ACC112 (cell line): Measurements from ENCODE around the gene RFXANK.

Source experiments
- H2AFZ ChIP-seq: fragments of 200-600 bp; sonication (generic); one replicate; pipeline ENCODE4 v1.6.0; 2017; ENCODE audit warnings: antibody characterized with exemption, low read length; ENCODE audit not compliant: unreplicated experiment
- H3K27ac ChIP-seq: fragments of 200-600 bp; sonication (generic); 2 replicates; pipeline ENCODE4 v1.5.1; 2014; ENCODE audit warnings: low read depth, mild to moderate bottlenecking, antibody characterized with exemption, low read length, moderate library complexity
- H3K27me3 ChIP-seq: fragments of 200-600 bp; sonication (generic); 2 replicates; pipeline ENCODE4 v1.6.1; 2014; ENCODE audit warnings: mild to moderate bottlenecking, antibody characterized with exemption, low read length, moderate library complexity, mixed read lengths; ENCODE audit not compliant: insufficient read depth
- H3K36me3 ChIP-seq: fragments of 200-600 bp; sonication (generic); 2 replicates; pipeline ENCODE4 v1.6.1; 2016; ENCODE audit warnings: mild to moderate bottlenecking, antibody characterized with exemption, low read length, moderate library complexity, mixed read lengths; ENCODE audit not compliant: insufficient read depth
- H3K4me1 ChIP-seq: fragments of 200-600 bp; sonication (generic); one replicate; pipeline ENCODE4 v1.6.1; 2016; ENCODE audit warnings: low read length, mixed read lengths; ENCODE audit not compliant: insufficient read depth, unreplicated experiment, control insufficient read depth
- H3K4me3 ChIP-seq: fragments of 200-600 bp; sonication (generic); 2 replicates; pipeline ENCODE4 v1.5.1; 2014; ENCODE audit warnings: mild to moderate bottlenecking, low read depth, low read length
- H3K79me2 ChIP-seq: fragments of 200-600 bp; sonication (generic); one replicate; pipeline ENCODE4 v1.6.0; 2016; ENCODE audit warnings: low read length; ENCODE audit not compliant: control insufficient read depth, unreplicated experiment, insufficient read depth

The RFXANK gene

GRCh38 chr19:19234220-19234816 lies 42.3 kb downstream of the RFXANK start:
- no peak overlapping the region for H3K27ac ChIP-seq
- no peaks in the 10 kb centered on the region for H3K36me3 ChIP-seq
- no peak overlapping the region for H2AFZ ChIP-seq
- no peaks in the 10 kb centered on the region for H3K79me2 ChIP-seq
- peaks cover 6% of the 10 kb centered on the region; the same call in 1 of the 2 replicates for H3K27me3 ChIP-seq
- H3K4me3 ChIP-seq: no peak overlapping the region
- H3K4me1 ChIP-seq: no peaks in the 10 kb centered on the region

- H3K27ac ChIP-seq: no peak overlapping the region
- no peak overlapping the region for H3K4me3 ChIP-seq
- H2AFZ ChIP-seq: no peak overlapping the region
- peaks cover 10% of the 10 kb centered on the region; the same call in 1 of the 2 replicates for H3K27me3 ChIP-seq
- no peaks in the 10 kb centered on the region for H3K4me1 ChIP-seq
- H3K79me2 ChIP-seq: no peaks in the 10 kb centered on the region
- H3K36me3 ChIP-seq: no peaks in the 10 kb centered on the region
Measured at GRCh38 chr19:19236173-19236572, 44.1 kb downstream of the RFXANK start.

GRCh38 chr19:19238126-19238894 lies 46.3 kb downstream of the RFXANK start:
- 0 out of 2 replicates have a peak, but pooled peaks cover 4% of the 10 kb centered on the region for H3K27me3 ChIP-seq
- H2AFZ ChIP-seq: no peak overlapping the region
- no peaks in the 10 kb centered on the region for H3K79me2 ChIP-seq
- H3K36me3 ChIP-seq: no peaks in the 10 kb centered on the region
- H3K4me1 ChIP-seq: no peaks in the 10 kb centered on the region
- H3K4me3 ChIP-seq: no peak overlapping the region
- no peak overlapping the region for H3K27ac ChIP-seq

GRCh38 chr19:19239675-19240074 lies 47.6 kb downstream of the RFXANK start:
- no peaks in the 10 kb centered on the region for H3K79me2 ChIP-seq
- H3K4me3 ChIP-seq: no peak overlapping the region
- H3K27me3 ChIP-seq: 0 out of 2 replicates have a peak, but pooled peaks cover 4% of the 10 kb centered on the region
- no peak overlapping the region for H2AFZ ChIP-seq
- no peaks in the 10 kb centered on the region for H3K36me3 ChIP-seq
- H3K27ac ChIP-seq: no peak overlapping the region
- no peaks in the 10 kb centered on the region for H3K4me1 ChIP-seq

- Histone ChIP-seq H3K27ac (no peak overlapping the region), H3K36me3 (no peaks in the 10 kb centered on the region), H3K79me2 (no peaks in the 10 kb centered on the region), H3K27me3 (0 out of 2 replicates have a peak, but pooled peaks cover 4% of the 10 kb centered on the region), H2AFZ (no peak overlapping the region), H3K4me1 (no peaks in the 10 kb centered on the region), H3K4me3 (no peak overlapping the region)
Measured at GRCh38 chr19:19240476-19240875, 48.4 kb downstream of the RFXANK start.

GRCh38 chr19:19250196-19250801 lies 58.2 kb downstream of the RFXANK start:
- Histone ChIP-seq H3K4me1 (no peaks in the 10 kb centered on the region), H2AFZ (no peak overlapping the region), H3K36me3 (no peaks in the 10 kb centered on the region), H3K27ac (no peak overlapping the region), H3K27me3 (peaks cover 24% of the 10 kb centered on the region), H3K79me2 (no peaks in the 10 kb centered on the region), H3K4me3 (no peak overlapping the region)
